Measurements from ENCODE around the gene PLCD3.

GRCh38 chr17:45117848-45118646 is 14.3 kb downstream of the PLCD3 start:
- TF ChIP-seq CTCF (IDR thresholded peaks at IDR 0.05) (no peak), POLR2A (IDR thresholded peaks at IDR 0.05) (no peak)

Measured in Peyer's patch (tissue), 4 donors.